Chondrocyte (in vitro differentiated cells): ENCODE measurements around the gene EYS. TPM values are rescaled to one million over a fixed set of nuclear protein-coding genes. Genes with fewer than 3 reads are reported as not detected.

Experiments
- DNase-seq: peaks from one replicate; pipeline ENCODE4 v3.0.0; 2021; ENCODE audit warnings: mixed read lengths, low spot score
- H3K27ac Mint-ChIP-seq: one replicate; pipeline ENCODE4 v1.8.0; 2021; ENCODE audit warnings: mild to moderate bottlenecking, moderate library complexity, mixed read lengths; ENCODE audit not compliant: unreplicated experiment
- H3K27me3 Mint-ChIP-seq: 2 replicates; pipeline ENCODE4 v1.8.0; 2021; ENCODE audit warnings: low read depth, mixed read lengths
- H3K36me3 Mint-ChIP-seq: 2 replicates; pipeline ENCODE4 v1.8.0; 2021; ENCODE audit warnings: low read depth, mixed read lengths
- H3K4me1 Mint-ChIP-seq: 2 replicates; pipeline ENCODE4 v1.8.0; 2021; ENCODE audit warnings: low read depth, mild to moderate bottlenecking, mixed read lengths
- H3K4me3 Mint-ChIP-seq: one replicate; pipeline ENCODE4 v1.8.0; 2021; ENCODE audit warnings: mild to moderate bottlenecking, moderate library complexity, mixed read lengths; ENCODE audit not compliant: unreplicated experiment
- H3K9me3 Mint-ChIP-seq: 2 replicates; pipeline ENCODE4 v1.8.0; 2021; ENCODE audit warnings: low read depth, mixed read lengths
- CTCF ChIP-seq: fragments of 200-600 bp; sonication (generic); IDR thresholded peaks from 2 replicates; pipeline ENCODE4 v1.5.0; 2021; ENCODE audit warnings: antibody characterized with exemption, mild to moderate bottlenecking, moderate library complexity
- total RNA-seq: library from RNA; stranded (reverse); gene quantifications from 3 replicates; pipeline ENCODE4 v1.2.1, GENCODE V29; 2021

Gene EYS
- total RNA-seq, 1 donor from 2014 or later = not detected

GRCh38 chr6:64984948-64985347, 722.1 kb downstream of the EYS start:
- Mint-ChIP-seq H3K27me3 (peaks cover 19% of the 10 kb centered on the region), H3K9me3 (no peaks in the 10 kb centered on the region), H3K36me3 (no peaks in the 10 kb centered on the region)

GRCh38 chr6:64983089-64983488, 723.9 kb downstream of the EYS start:
- no peak overlapping the region for H3K4me3 Mint-ChIP-seq
- peaks cover 18% of the 10 kb centered on the region for H3K27me3 Mint-ChIP-seq
- DNase-seq = no peak
- no peaks in the 10 kb centered on the region for H3K36me3 Mint-ChIP-seq
- TF ChIP-seq CTCF = no peak
- H3K9me3 Mint-ChIP-seq = no peaks in the 10 kb centered on the region
- H3K27ac Mint-ChIP-seq = no peak overlapping the region
- H3K4me1 Mint-ChIP-seq = no peaks in the 10 kb centered on the region

More at GRCh38 chr6:64984948-64985347, 722.1 kb downstream of the EYS start:
- no peak for DNase-seq
- Mint-ChIP-seq H3K27ac (no peak overlapping the region), H3K4me1 (no peaks in the 10 kb centered on the region), H3K4me3 (no peak overlapping the region)
- TF ChIP-seq CTCF = no peak

- Mint-ChIP-seq H3K27me3 (peaks cover 9% of the 10 kb centered on the region), H3K27ac (no peak overlapping the region), H3K4me3 (no peak overlapping the region), H3K36me3 (no peaks in the 10 kb centered on the region), H3K9me3 (no peaks in the 10 kb centered on the region), H3K4me1 (no peaks in the 10 kb centered on the region)
- no peak for DNase-seq
- no peak for TF ChIP-seq CTCF
Observed at GRCh38 chr6:64973142-64973541, 733.9 kb downstream of the EYS start.

- TF ChIP-seq CTCF = no peak
- H3K27ac Mint-ChIP-seq = no peak overlapping the region
- H3K4me1 Mint-ChIP-seq = no peaks in the 10 kb centered on the region
- H3K4me3 Mint-ChIP-seq = no peak overlapping the region
- no peaks in the 10 kb centered on the region for H3K9me3 Mint-ChIP-seq
- peaks cover 7% of the 10 kb centered on the region for H3K27me3 Mint-ChIP-seq
- no peaks in the 10 kb centered on the region for H3K36me3 Mint-ChIP-seq
- no peak for DNase-seq
Observed at GRCh38 chr6:64969139-64969538, 737.9 kb downstream of the EYS start.

- Mint-ChIP-seq H3K27me3 (peaks cover 36% of the 10 kb centered on the region), H3K4me3 (no peak overlapping the region), H3K9me3 (no peaks in the 10 kb centered on the region), H3K36me3 (no peaks in the 10 kb centered on the region), H3K27ac (no peak overlapping the region), H3K4me1 (no peaks in the 10 kb centered on the region)
- TF ChIP-seq CTCF = no peak
- no peak for DNase-seq
Observed at GRCh38 chr6:64955435-64955848, 751.6 kb downstream of the EYS start.
